Heart left ventricle (tissue), 16 donors: ENCODE data around the gene PREPL. TPM values are rescaled to one million over a fixed set of nuclear protein-coding genes. Genes with fewer than 3 reads are reported as not detected.

Experiments used
- ATAC-seq, 4 donors: fragments of 200-7000 bp; cut with Tn5 transposase; one replicate each; pipeline ENCODE4 v1.9.1; 2020 to 2022; ENCODE audit warnings: moderate library complexity in 4 of 4, mild to moderate bottlenecking in 3 of 4, moderate number of reproducible peaks in 1 of 4
- DNase-seq, 5 donors: peaks; one replicate each; pipeline ENCODE4 v3.0.0-alpha.2; 2020
- H3K27ac ChIP-seq, 12 donors: fragments of 200-600 bp; sonication (generic) in 4 of 12; one replicate each; pipeline versions ENCODE4 v1.5.0 to v1.8.0; 2016 to 2022; ENCODE audit warnings: mild to moderate bottlenecking in 2 of 12
- H3K27me3 ChIP-seq, 9 donors: fragments of 200-600 bp; sonication (generic) in 2 of 9; one replicate each; pipeline versions ENCODE4 v1.5.1 to v1.8.0; 2016 to 2022; ENCODE audit warnings: mild to moderate bottlenecking in 3 of 9
- H3K36me3 ChIP-seq, 9 donors: fragments of 200-600 bp; sonication (generic) in 2 of 9; one replicate each; pipeline versions ENCODE4 v1.5.0 to v1.8.0; 2018 to 2022; ENCODE audit warnings: mild to moderate bottlenecking in 2 of 9
- H3K4me1 ChIP-seq, 12 donors: fragments of 200-600 bp; sonication (generic) in 4 of 12; one replicate each; pipeline versions ENCODE4 v1.5.0 to v1.8.0; 2016 to 2022; ENCODE audit warnings: mild to moderate bottlenecking in 3 of 12
- H3K4me3 ChIP-seq, 12 donors: fragments of 200-600 bp; sonication (generic) in 4 of 12; one replicate each; pipeline versions ENCODE4 v1.5.0 to v1.8.0; 2017 to 2022; ENCODE audit warnings: mild to moderate bottlenecking in 9 of 12, moderate library complexity in 4 of 12
- H3K9me3 ChIP-seq, 12 donors: fragments of 200-600 bp; sonication (generic) in 4 of 12; one replicate each; pipeline versions ENCODE4 v1.5.0 to v1.8.0; 2016 to 2022; ENCODE audit warnings: mild to moderate bottlenecking in 1 of 12
- CTCF ChIP-seq, 12 donors: fragments of 200-600 bp; sonication (generic) in 4 of 12; IDR thresholded peaks; one replicate each; pipeline versions ENCODE4 v1.5.0 to v1.8.0; 2018 to 2022; ENCODE audit warnings: antibody characterized with exemption in 12 of 12, mild to moderate bottlenecking in 5 of 12
- POLR2A ChIP-seq, 2 donors: fragments of 450-650 bp; IDR thresholded peaks; one replicate each; pipeline ENCODE4 v1.6.1; 2017; ENCODE audit warnings: antibody characterized with exemption in 2 of 2, mild to moderate bottlenecking in 2 of 2, moderate library complexity in 2 of 2
- WGBS, 4 donors: extraction: QIAGEN DNeasy Blood & Tissue Kit in 2 of 4; methylation state at CpG; one replicate each; pipeline versions ENCODE4 v1.1.5 to v1.1.7; 2013 to 2018; 5-methylcytosine and 5-hydroxymethylcytosine counted together
- intact Hi-C, 10 donors: fragments of 100-400 bp; cut with DNase I; formaldehyde crosslinking; loops; one replicate each; pipeline versions ENCODE4 v1.11.1 to v1.14.2; 2022
- polyA plus RNA-seq, 2 donors: library from polyadenylated mRNA; stranded (reverse); fragments of 200-250 nt; gene quantifications; one replicate each; pipeline ENCODE4 v1.2.3, GENCODE V29; 2013
- total RNA-seq, 9 donors: library from RNA; depleted of rRNA in 2 of 9; stranded (reverse); fragments of >200 nt in 2 of 9; fragmentation: NEBNext Ultra II Directional in 3 of 9; extraction: Animal tissue kit (Norgen Biotek cat#: 25700) in 3 of 9; gene quantifications; one replicate each; pipeline versions ENCODE4 v1.1.0 to v1.2.4, GENCODE V29; 2016 to 2023
- donor health status: ischemic (EF 13 %, LVEDD 7.1; RV severe dilation, severe dysfunction).
- donor health status: healthy with polysubstance abuse.
- donor health status: DM: no; HTN: yes; CAD: no.
- donor health status: DM: no; HTN: no; CAD: no.
- donor health status: ischemic (EF 25% LVEDD 6.9; RV normal size, moderate dysfunction).
- donor health status: ischemic (EF 25% LVEDD 5.7; RV mildly dilated, moderate dysfunction).
- donor health status: healthy.
- donor health status: DM: yes; HTN: yes; CAD: no.
- donor health status: ischemic (EF 35%, LVEDD 5.7; RV mildly dilated, moderate dysfunction).
- donor health status: nonischemic (EF 11% LVEDD 7.7; RV severe dilation, severe dysfunction).
- donor health status: DM: yes; HTN: yes; CAD: no.
- donor health status: PGD.
- donor health status: ischemic (EF 29% LVEDD 5.4; RV normal size, mild dysfunction).
- donor health status: nonischemic (EF 23%, LVEDD 6.1; RV moderate dilation, normal function).

PREPL gene
- total and polyA plus RNA-seq, 11 donors = 10.7 to 120 (median 72.0) TPM

GRCh38 chr2:44283116-44283666 is 78.1 kb downstream of the PREPL start:
- Histone ChIP-seq H3K4me3 (no peak overlapping the region), H3K9me3 (no peaks in the 10 kb centered on the region), H3K27me3 (no peaks in the 10 kb centered on the region), H3K27ac (no peak overlapping the region), H3K36me3 (no peaks in the 10 kb centered on the region), H3K4me1 (no peaks in the 10 kb centered on the region)
- intact Hi-C loops = no loop called here
- 94 to 100% (median 94%) methylated on average over 1 of the region's 1 CpG for WGBS, 4 donors
- DNase-seq (no peak), ATAC-seq (no peak)
- TF ChIP-seq CTCF (IDR thresholded peaks at IDR 0.05) (no peak), POLR2A (IDR thresholded peaks at IDR 0.05) (no peak)

GRCh38 chr2:44280869-44281268 is 80.4 kb downstream of the PREPL start:
- TF ChIP-seq CTCF (IDR thresholded peaks at IDR 0.05) (no peak), POLR2A (IDR thresholded peaks at IDR 0.05) (no peak)

GRCh38 chr2:44277541-44277940 is 83.8 kb downstream of the PREPL start:
- DNase-seq (no peak), ATAC-seq (no peak)
- WGBS, 4 donors = 45 to 70% (median 57%) methylated on average over 1 of the region's 1 CpG
- Histone ChIP-seq H3K27ac (no peak overlapping the region), H3K4me1 (no peaks in the 10 kb centered on the region), H3K9me3 (no peaks in the 10 kb centered on the region), H3K4me3 (no peak overlapping the region), H3K36me3 (no peaks in the 10 kb centered on the region), H3K27me3 (no peaks in the 10 kb centered on the region)
- intact Hi-C loops = no loop called here
- TF ChIP-seq CTCF (IDR thresholded peaks at IDR 0.05) (no peak), POLR2A (IDR thresholded peaks at IDR 0.05) (no peak)

More at GRCh38 chr2:44280869-44281268, 80.4 kb downstream of the PREPL start:
- WGBS, 4 donors = 82 to 90% (median 87%) methylated on average over 1 of the region's 1 CpG
- DNase-seq (no peak), ATAC-seq (no peak)
- Histone ChIP-seq H3K9me3 (no peaks in the 10 kb centered on the region), H3K27ac (no peak overlapping the region), H3K36me3 (no peaks in the 10 kb centered on the region), H3K4me3 (no peak overlapping the region), H3K4me1 (no peaks in the 10 kb centered on the region), H3K27me3 (no peaks in the 10 kb centered on the region)
- intact Hi-C loops = no loop called here

- no peak overlapping the region for H3K27ac ChIP-seq
- intact Hi-C loops = no loop called here
- H3K27me3 ChIP-seq = no peaks in the 10 kb centered on the region
- TF ChIP-seq CTCF (IDR thresholded peaks at IDR 0.05) = no peak
- no peak for TF ChIP-seq POLR2A (IDR thresholded peaks at IDR 0.05)
- H3K9me3 ChIP-seq = no peaks in the 10 kb centered on the region
- no peak overlapping the region for H3K4me3 ChIP-seq
- ATAC-seq = no peak
- no peak for DNase-seq
- WGBS, 4 donors = 77 to 85% (median 79%) methylated on average over 2 of the region's 2 CpGs
- H3K4me1 ChIP-seq = no peaks in the 10 kb centered on the region
- no peaks in the 10 kb centered on the region for H3K36me3 ChIP-seq
Observed at GRCh38 chr2:44275927-44276303, 85.4 kb downstream of the PREPL start.
